Hypothalamus (tissue), 51 donors: Measurements from ENCODE around the gene ZSWIM4.

ENCODE experiments used
- DNase-seq, 51 donors: peaks; one replicate each; lab custom pipeline; 2025; lab: John Stamatoyannopoulos, UW

ZSWIM4 gene

DNA sequence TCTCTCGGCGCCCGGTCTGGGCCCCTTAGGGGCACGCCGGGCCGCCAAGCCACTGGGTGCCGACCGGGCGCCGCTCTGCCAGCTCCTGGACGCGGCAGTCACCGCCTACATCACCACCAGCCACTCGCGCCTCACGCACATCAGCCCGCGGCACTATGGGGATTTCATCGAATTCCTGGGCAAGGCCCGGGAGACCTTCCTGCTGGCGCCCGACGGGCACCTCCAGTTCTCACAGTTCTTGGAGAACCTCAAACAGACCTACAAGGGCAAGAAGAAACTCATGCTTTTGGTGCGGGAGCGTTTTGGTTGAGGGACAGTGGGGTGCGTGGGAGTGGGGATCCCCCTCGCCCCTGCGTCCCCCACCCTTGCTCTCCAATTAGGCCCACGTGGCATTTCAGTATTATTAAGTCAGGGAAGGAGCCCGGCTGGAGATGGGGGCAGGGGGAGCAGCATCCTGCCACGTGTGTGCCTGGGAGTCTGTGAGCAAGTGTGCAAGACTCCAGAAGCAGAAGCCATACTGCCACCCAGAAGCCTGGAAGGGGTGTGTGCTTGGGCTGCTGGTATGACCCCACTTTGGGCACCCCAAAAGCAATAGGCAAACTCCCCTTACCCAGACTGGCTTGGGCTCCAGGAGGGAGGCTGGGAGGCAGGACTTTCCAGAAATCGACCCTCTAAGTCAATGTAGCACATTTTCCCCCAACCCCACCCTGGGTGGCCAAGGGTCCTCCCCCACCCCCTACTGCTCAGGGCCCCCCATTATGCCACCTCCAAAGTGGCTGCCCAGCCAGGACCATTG lies 35.7 kb downstream of the ZSWIM4 start:
- DNase-seq, result no peak

DNA sequence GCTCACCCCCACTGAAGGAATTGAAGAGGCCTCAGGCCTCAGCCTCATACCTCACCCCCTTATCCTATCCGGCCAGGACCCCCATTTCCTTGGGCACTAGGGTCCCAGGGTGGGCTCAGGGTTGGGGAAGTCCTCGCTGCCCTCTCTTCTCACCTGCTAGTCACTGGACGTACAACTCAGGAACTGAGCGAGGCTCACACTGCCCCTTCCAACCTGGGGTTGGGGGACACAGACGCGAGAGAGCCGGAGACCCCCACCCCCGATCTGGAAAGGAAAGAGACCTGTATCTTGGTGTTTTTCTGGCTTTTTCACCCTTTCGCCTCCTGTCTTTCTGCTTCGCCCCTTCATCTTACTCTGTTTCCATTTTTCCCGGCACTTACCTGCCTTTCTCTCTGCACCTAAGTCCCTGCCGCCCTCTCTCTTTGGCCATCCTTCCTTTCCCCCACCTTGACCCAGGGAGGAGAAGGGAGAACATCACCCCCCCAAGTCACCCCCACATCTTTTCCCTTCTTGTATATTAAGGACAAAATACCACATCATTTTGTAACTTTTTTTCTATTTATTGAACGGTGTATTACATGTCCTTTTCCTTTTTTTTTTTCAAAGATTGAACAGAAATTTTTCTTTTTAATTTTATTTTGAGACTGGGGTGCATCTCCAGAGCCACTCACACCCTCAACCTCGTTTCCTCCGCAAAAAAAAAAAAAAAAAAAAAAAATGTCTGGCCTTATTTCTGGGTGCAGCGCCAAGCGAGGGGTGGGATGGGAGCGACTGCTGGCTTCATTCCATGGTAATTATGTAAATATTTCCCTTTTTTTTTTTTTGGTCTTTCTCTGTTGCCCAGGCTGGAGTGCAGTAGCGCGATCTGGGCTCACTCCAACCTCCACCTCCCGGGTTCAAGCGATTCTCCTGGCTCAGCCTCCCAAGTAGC lies 36.6 kb downstream of the ZSWIM4 start:
- no peak for DNase-seq

DNA sequence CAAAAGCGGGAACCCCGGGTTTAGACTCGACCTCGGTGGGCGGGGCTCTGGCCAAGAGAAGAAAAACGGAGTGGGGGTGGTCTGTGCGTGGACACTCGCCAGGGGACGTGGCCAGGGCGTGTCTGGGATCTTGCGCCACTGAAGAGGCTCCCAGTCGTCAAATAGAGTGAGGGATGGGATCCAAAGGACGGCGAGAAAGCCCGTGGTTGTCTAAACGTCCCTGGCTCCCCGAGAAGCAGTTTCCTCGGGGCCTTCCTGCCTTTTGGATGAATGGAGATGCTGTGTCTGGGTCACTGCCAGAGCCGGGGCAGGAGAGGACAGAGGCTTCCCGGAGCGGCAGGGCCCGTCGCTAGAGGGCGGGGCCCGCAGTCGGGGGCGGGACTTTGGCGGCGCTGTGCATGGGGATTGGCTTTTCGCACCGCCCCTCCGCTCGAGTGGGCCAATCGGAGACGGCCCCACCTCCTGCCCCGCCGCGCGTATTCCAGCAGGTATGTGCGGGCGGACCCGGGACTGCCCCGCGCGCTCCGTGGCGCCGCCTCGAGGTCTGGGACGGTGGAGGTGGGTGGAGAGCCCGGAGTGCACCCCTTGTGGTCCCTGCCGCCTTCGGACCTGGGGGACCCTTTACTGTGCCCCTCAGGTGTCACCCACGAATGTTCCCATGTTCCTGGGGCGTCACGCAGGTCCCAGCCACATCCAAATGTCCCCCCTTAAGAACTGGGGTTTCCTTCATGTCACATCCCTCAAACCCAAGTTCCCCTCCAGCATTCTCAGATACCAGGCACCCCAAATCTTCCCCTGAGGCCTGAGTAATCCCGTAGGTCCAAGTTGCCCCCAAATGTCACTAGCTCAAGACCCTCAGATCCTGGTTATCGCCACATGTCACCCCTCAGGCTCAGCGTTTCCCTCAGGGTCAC lies 38.3 kb downstream of the ZSWIM4 start:
- DNase-seq, result peak in 50 of 51 donors; percentile 25 to 94 (median 78)

DNA sequence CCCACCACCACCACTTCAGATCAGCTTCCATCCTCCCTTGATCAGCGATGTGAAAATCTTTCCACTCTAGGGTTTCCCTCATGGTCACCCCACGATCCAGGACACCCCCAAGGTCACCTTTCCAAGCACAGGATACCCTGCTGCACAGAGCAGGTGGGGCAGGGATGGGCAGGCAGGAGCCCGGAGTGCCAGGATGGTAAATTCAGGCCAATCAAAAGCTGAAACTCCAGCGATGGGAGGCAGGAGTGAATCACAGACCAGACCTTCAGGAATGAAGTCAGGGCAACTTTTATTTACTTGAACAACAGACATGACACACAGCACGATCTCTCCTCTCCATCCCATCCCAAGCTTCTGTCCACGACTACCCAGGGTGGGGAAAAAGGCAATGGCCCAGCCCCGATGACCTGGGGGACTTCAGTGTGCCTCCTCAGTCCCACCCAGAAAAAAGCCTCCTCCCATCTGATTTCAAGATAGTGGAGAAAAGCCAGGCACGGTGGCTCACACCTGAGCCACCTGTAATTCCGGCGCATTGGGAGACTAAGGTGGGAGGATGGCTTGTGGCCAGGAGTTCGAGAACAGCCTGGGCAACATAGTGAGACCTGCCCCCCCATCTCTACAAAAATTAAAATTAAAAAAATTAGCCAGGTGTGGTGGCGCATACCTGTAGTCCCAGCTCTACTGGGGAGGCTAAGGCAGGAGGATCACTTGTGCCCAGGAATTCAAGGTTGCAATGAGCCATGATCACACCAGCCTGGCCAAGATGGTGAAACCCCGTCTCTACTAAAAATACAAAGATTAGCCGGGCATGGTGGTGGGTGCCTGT lies 39.2 kb downstream of the ZSWIM4 start:
- no peak for DNase-seq

DNA sequence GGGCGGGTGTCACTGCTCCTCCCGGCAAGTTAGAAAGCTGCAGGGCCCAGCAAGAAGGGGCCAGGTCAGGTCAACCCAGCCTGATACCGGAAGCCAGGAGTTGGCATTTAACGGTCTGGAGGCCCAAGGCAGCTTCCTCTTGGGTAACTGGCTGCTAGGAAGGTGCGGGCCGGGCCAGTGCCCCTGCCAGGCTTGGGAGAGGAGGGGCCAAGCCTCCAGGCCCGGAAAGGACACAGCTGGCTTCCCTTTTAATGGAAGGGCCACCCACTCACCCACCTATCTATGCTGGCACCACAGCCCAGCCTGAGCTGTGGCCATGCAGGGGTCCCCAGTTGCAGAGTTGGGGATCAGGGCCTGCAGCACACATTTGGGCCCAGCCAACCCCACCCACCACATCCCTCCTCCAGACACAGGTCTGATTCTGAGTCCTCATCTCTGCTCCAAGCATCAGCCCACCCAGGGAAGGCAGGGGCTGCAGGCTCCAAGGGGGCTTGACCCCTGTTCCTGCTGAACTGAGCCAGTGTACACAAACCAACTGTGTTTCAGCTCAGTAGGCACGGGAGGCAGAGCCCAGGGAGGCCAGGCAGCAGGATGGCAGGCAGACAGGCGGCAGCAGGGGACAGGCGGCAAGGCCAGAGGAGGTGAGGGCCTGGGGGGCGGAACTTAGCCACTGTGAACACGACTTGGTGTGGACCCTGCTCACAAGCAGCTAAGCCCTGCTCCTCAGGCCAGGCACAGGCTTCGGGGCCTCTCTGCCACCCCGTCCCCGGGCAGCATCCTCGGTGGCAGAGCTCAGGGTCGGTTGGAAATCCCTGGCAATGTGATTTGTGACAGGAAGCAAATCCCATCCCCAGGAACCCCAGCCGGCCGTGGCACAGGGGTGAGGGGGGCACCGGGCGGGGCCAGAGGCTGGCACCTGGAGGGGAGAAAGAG lies 40.8 kb downstream of the ZSWIM4 start:
- no peak for DNase-seq

DNA sequence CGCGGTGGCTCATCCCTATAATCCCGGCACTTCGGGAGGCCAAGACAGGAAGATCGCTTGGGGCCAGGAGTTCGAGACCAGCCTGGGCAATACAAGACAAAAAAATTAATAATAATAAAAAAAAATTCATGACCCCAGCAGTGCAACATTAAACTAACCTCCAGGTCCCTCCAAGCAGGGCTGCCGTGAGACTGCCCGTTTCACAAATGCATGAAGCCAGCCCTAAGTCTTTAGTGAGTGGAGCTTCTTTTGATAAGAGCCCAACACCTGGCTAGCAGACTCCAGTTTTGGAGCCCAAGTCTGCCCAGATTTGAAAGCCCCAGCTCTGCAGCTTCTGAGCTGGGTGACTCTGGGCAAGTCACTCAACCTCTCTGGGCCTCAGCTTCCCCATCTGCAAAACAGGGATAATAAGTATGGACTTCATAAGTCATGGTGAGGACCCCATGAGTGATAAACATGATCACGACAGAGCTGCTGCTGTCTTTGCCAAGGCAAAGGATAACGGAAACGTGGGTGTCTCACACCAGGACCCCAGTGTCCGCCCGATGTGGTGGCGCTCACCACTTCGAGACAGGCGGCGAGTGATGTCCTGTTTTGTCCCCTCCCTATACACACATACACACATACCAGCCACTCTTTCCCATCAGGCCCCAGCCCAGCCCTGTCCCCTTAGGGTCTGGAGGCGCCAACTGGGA lies 43.3 kb downstream of the ZSWIM4 start:
- DNase-seq, result no peak

DNA sequence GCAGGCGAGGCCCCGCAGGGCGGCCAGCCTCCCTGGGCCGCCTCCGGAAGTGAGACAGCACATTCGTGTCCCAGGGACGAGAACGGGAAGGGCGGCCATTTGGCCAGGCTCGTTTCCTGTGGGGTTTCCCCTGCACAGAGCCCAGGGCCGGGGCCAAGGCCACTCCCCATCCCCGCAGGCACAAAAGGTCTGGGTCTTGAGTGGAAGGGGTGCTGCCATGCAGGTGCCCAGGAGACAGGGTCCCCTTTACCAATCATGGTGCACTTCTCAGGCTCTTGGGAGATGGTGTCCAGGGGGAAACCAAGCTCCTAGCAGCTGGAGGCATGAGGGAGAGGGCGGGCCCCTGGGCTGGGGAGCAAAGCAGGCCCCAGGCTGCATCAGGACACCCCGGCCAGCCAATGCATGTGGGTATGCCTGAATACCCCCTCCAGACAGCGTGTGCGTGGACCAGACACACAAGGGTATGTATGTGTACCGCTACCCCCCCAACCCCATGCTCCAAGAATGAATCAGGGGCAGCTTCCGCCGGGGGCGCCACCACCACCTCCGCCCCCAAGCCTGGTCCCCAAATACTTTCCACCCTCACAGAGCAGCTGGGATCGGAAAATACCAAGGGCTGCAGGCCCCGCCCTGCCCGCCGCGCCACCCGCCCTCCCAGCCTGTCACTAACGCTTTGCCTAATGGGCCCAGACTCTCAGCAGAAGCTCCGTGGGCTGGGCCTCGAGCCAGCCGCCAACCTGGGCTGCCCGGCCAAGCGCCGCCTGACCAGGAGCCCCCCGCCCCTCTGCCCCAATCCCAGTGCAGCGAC lies 44.1 kb downstream of the ZSWIM4 start:
- peak in 26 of 51 donors; percentile 9 to 73 (median 37) for DNase-seq

DNA sequence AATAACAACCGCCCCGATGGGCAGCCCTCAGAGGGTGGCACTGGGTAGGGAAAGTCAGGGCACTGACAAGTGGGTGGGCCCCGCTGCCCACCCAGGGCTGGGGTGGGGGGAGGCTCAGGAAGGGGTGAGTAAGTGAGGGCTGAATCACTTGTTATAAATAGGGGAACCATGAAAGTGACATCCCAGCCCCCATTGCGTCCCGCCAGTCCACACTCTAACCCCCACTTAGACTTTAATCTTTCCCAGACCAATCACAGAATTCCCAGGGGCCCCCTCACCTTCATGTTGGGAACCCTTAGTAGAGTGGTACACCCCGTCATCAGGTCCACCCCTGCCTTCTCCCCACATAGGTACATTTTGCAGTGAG lies 44.7 kb downstream of the ZSWIM4 start:
- peak in 1 of 51 donors; percentile 63 for DNase-seq

DNA sequence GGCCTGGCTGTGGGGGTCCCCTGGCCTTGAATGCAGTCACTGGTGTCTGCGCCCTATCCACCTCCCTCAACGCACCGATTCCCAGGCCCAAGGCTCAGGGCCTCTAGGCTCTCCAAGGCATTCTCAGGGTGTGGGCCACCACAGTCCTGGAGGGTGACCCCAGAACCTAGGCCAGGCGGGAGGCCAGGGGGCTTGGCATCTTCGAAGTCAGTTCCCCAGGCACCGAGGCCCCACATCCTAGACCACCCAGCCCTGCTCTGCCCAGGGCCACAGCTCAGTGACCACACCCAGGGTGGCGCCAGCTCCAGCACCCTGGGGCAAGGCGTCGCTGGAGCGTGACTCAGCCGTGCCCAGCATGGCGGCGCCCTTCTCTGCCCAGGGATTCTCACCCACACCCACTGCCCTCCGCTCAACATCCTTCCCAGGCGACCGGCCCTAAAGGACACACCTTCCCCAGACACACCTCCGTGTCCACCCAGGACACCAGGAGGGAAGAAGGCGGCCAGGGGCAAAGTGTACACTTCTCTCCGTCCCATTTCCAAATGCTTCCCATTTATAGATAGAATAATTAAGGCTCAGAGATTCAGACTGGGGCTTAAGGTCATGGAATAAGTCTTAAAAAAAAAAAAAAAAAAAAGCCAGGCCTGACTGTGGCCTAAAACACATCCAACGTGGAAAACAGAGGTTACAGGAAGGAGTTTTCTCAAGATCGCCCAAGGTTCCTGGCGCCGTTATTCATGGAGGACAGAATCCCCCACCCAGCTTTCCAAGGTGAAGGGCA lies 45.3 kb downstream of the ZSWIM4 start:
- peak in 1 of 51 donors; percentile 8 for DNase-seq

DNA sequence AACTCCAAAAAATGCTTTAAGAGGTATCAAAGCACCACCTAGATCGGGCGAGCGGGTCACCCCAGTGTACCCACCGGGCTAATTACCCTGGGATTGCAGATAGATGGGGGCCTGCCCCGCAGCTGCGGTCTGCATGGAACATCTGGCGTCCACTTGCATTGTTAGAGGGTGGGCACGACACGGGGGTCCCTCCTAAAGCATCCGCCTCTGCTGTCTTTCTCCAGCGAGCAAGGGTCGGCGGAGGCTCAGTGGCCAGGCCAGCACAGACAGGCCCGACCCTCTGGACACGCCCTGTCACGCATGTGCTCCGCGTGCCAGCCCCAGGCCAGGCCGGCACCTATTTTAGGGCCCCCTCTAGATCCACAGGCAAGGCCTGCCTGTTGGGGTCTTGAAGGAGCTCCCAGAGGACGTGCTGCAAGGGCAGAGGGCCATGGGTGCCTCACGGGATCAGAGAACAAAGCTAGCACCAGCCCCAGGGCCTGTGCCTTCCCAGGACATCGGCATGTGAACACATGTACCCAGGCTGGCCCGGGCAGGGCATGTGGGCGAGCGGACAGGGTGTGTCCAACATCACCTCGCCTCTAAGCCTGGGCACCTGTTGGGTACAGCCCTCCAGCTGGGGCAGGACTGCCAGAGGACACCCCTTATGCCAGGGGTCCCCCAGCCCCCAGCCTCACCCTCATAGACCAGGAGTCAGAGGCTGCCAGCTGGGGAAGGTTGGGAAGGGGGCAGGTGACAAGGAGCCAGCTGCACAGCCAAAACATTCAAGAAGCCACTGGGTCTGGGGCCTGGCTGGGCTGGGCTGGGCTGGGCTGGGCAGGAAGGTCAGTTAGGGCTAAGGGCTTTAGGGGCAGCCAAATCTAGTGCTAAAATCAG lies 46.1 kb downstream of the ZSWIM4 start:
- no peak for DNase-seq

DNA sequence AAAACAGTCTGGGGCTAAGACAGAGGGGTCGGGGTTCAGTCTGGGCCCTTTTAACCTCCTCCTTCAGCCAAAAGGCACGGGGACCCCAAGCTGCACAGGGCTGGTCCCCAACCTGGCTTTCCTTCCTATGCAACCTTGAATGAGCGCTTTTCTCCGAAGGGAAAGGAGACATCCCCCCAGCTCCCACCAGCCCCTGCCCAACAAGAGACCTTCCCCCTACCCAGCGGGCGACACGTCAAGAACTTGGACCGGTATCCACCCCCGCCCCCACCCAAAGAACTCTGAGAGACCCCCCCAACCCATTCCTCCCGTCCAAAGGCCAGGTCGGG lies 46.7 kb downstream of the ZSWIM4 start:
- no peak for DNase-seq

DNA sequence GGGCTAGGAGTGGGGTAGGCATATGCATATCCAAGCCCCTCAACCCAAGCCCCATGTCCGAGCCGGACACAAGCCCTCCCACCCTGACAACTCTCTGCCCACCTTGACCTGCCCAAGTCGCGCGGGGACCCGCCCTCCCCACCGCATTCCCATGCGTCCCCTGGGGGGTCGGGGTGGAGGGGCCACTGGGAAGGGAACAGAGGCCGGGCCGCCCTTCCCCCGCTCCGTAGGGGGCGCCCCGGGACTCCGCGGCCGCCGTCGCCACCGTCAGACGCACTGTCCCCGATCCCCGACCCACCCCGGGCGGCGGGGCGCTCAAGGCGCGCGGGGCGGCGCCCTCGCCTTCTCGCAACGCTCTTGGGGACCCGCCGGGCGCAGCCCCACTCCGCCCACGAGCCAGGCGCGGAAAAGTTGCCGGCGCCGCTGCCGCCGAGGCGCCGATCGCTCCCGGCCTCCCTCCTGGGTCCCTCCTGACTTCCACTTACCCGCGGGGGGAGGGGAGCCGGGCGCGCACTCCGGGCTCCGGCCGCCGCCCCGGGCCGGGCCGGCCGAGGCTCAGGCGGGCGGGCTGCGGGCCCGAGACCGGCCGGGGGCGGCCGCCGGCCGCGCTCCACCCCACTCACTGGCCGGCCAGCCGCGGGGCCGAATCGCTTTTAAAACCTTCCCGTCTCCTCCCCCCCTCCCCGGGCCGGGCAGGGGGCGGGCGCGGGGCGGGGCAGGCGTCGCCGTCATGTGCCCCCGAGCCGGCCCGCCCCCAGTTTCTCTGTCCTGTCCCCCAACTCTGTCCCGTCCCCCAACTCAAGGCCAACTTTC lies 47.3 kb downstream of the ZSWIM4 start:
- peak in 36 of 51 donors; percentile 16 to 78 (median 54) for DNase-seq

DNA sequence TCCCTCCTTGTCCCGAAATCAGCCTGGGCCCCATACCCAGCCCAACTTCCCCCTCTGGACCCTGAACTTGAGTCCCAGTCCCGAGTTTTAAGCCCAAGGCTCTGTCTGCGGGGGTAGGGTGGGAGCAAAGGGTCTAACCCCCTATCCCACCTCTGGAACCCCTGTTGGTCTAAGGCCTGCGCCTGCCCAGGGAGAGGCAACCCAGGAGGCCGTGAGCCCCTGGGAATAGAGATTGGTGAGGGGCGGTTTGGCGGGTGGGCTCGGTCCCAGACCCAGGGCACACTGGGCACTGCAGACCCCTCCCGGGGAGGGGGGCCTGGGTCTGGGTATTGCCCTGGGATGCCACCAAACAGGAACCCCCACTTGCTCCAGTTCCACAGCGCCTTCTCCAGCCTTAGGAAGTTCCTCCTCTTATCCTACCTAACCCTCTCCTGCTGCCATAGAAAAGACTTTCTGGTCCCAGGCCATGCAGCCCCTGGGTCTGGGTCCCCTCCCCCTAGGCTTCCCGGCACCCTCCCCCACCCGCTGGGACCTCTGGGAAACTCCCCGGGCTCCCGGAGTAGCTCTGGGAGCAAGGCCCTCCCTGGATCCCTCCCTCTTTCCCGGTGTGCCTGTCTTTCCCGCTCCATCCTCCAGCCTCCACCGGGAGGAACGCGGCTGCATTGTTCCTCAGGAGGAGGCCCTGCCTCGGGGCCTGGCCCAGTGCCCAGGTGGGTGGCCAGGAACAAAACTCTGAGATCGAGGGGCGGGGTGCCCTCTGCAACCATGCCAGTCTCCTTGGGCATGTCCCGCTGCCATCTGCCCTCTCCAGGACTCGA lies 48.1 kb downstream of the ZSWIM4 start:
- DNase-seq, result peak in 10 of 51 donors; percentile 12 to 42 (median 32)
